ENCODE data around the gene SPEG. TPM values are rescaled to one million over a fixed set of nuclear protein-coding genes. Genes with fewer than 3 reads are reported as not detected.

The SPEG gene
- total and polyA plus RNA-seq, 2 experiments from 2014 or later: 12.6 to 32.4 TPM

GRCh38 chr2:219437141-219437540, 2.5 kb downstream of the SPEG start:
- H3K4me3 ChIP-seq: no peak overlapping the region
- no peak for DNase-seq (ENCODE audit: low spot score)
- no peaks in the 10 kb centered on the region for H3F3A ChIP-seq (replicated peaks; ENCODE audit: low read depth)
- Mint-ChIP-seq H3K9me3 (no peaks in the 10 kb centered on the region), H3K4me3 (no peak overlapping the region), H3K27ac (no peak overlapping the region), H3K27me3 (ENCODE audit: insufficient read depth, low read depth, poor library complexity) (peaks cover 21% of the 10 kb centered on the region), H3K36me3 (ENCODE audit: low read depth) (no peaks in the 10 kb centered on the region; the same call in 2 of the 3 replicates), H3K4me1 (peaks cover 12% of the 10 kb centered on the region)
- TF ChIP-seq ZNF462 (CRISPR knock-in tag; IDR thresholded peaks at IDR 0.05) (no peak), ZNF114 (CRISPR knock-in tag; IDR thresholded peaks at IDR 0.05) (no peak), ETS1 (IDR thresholded peaks at IDR 0.05) (no peak), JUNB (IDR thresholded peaks at IDR 0.05; ENCODE audit: unreplicated experiment) (no peak), EZH2 (IDR thresholded peaks at IDR 0.05; ENCODE audit: low read depth, unreplicated experiment) (no peak), POLR2AphosphoS5 (IDR thresholded peaks at IDR 0.05; ENCODE audit: low read depth) (no peak)
- H3K36me3 ChIP-seq (ENCODE audit: insufficient read depth): no peaks in the 10 kb centered on the region
- ATAC-seq: no peak
- H3K27ac ChIP-seq (ENCODE audit: low read depth): no peak overlapping the region
- H3K4me1 ChIP-seq (ENCODE audit: insufficient read depth): no peaks in the 10 kb centered on the region; the same call in 1 of the 2 replicates
- H2AFZ ChIP-seq: no peak overlapping the region
- H4K20me1 ChIP-seq (replicated peaks; ENCODE audit: insufficient read depth): no peaks in the 10 kb centered on the region
- H3K4me2 ChIP-seq: no peak overlapping the region
- H3K79me2 ChIP-seq (replicated peaks; ENCODE audit: insufficient read depth): no peaks in the 10 kb centered on the region
- H3K9me2 ChIP-seq (ENCODE audit: insufficient read depth): no peaks in the 10 kb centered on the region
- peaks cover 59% of the 10 kb centered on the region for H3K27me3 ChIP-seq (ENCODE audit: insufficient read depth)

Data from GM23338 (cell line).